Measurements from ENCODE around the gene MYRIP.
"Not testable (repeated sequence)": the region's sequence is repeated elsewhere in the genome, so short reads cannot be mapped to it uniquely, and the experiment has no call there.

MYRIP gene

DNA sequence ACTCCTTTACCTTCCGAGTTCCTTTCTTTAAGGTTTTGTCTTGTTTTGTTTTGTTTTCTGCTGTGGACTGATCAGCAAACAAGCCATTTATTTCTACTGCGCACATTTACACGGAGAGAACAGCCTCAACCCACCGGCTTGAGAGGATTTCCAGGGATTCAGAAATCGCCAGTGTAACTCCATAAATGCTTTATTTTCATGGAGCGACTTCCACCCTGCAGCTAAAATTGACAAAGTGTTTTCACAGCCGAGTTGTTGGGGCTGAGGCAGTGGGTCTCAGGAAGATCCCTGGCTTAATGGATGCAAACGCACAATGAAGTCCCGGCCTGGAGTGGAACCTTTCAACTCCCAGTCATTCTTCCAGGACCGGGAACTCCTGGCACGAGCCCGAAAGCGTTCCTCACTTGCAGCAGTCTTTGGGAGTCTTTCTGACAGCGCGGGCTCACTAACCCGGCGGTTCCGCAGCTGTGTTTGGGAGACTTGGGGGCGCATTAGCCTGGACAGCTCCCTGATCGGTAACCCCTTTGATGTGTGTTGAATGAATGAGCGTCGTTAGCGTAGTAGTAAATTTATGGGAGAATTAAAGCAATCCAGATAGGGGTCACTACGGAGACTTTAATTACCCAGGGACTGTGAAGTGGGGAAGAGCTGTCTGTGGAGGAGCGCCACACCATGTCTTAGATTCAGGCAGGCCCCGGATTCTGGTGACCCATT lies 785 bp upstream of the MYRIP start:
- no peak for DNase-seq

DNA sequence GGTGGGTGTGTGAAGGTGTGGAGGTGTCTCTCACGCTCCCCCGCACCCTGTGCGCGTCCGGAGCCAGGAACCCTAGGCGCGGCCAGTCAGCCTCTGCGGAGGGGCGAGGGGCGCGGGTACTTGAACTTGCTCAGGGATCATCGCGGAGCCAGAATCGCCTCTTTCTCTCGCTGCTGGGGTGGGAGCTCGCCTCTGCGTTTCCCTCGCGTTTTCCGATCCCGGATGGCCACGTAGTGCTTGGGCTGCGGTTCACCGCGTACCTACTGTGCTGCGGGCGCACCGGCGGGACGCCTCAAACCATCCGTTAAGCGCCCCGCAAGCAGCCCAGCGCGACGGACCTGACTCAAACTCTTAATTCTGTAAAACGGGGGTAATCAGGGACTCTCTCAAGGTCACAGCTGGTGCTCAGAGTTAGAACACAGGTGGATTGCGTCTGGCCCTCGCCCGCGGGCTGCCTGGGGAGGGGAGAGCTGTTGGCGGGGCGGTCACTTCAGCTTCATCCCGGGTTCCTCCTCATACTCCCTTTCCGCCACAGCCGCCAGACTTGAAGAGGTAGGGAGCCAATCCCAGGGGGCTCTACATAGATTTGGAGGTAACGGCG lies 686 bp downstream of the MYRIP start:
- no peak for DNase-seq

DNA sequence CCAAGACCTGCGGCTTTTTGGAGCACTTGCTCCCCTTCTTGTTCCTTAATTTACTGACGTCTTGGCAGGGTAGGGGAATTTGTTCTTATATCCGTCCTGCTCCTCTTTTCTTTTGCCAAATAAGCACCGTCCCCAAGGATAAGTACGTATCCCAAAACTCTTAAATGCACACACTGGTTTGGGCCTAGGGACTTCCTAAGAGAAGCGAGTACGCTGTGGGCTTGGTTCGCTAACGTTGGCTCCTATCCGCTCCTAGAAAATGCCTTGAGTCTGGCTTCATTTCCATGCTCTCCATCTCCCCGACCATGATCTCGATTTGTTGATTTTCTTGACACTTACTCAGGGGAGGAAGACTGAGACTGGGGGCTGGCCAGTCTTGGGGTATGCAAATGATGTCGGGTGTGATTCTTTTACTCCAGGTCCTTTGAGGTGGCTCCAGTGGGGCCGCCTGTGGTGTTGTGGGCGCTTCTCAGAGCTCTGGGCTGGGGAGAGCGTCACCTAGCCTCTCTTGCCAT lies 1.3 kb downstream of the MYRIP start:
- no peak for DNase-seq

DNA sequence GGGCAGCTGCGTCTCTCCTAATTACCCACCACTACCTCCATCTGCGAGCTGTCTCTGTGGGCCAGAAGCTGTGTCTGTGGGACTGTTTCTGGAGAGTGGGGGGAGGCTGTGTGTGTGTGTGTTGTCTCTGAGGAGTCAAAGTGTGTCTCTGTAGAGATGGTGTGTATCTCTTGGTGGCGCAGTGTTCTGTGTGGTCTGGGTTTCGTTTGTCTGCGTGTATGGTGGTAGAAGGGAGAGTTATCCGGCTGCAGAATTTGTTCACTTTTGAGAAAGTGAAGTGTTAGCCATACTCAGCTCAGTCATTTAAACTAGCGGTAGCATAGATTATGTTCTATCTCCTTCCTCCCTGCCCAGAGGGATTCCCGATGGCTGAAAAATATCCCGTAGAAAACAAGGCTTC lies 2.2 kb downstream of the MYRIP start:
- no peak for DNase-seq

DNA sequence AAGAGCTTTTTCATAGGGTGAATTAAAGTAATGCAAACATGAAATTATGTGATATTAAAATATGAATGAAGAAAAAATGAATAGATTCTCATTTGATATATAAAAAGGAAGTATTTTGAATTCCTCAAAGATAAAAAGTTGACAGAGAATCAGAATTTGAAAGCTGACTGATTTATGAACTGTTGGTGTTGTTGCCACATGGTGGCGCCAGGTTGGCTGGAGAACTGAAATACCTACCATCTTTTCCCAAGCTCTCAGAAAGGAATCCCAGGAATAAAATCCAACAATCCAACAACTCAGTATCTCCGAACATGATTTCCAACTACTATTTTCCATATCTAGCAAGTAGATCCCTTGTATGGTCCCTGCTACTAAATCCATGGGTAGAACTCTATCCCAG lies 3.1 kb downstream of the MYRIP start:
- no peak for DNase-seq

DNA sequence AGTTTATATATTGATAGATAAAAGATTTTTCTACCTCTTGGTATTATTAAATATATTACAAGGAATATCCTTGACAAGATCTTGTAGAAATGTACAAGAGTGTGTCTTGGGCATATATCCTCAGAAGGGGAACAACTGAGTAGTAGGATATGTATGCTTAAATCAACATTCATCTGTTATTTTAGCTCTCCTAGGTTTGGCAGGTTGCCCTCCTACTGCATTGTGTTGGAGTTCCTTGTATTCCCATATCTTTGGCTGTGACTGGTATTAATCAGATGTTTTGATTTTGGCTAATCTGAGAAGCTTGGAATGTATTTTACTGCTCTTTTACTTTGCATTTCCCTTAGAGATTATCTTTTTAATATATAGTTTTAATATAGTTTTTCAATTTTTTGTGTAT lies 4.6 kb downstream of the MYRIP start:
- DNase-seq: no peak

DNA sequence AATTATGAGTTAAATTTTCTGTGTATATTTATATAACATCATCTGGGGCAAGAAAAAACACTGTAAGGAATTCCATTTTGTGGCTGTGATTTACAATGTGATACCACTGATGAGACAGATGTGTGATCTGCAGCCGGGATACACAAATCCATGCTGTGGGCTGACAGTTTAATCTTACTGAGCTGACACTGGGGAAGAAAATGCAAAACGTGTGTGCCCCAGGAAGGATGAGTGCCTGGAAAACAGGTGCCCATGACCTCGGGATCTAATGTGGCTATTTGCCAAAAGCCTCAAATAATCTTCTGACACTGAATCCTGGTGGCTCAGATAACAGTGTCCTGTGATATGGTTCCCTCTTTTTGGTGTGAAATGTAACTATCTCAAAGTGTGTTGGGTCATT lies 10.5 kb downstream of the MYRIP start:
- DNase-seq: no peak

DNA sequence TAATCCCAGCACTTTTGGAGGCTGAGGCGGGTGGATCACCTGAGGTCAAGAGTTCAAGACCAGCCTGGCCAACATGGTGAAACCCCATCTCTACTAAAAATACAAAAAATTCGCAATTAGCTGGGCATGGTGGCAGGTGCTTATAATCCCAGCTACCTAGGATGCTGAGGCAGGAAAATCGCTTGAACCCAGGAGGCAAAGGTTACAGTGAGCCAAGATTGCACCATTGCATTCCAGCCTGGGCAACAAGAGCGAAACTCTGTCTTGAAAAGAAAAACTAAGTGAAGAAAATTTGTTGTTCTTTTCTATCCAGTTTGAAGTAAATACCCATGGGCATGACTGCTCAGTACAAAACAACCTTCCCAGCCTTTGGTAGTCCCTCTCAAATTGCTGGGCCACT lies 24.4 kb downstream of the MYRIP start:
- DNase-seq: not testable (repeated sequence)

DNA sequence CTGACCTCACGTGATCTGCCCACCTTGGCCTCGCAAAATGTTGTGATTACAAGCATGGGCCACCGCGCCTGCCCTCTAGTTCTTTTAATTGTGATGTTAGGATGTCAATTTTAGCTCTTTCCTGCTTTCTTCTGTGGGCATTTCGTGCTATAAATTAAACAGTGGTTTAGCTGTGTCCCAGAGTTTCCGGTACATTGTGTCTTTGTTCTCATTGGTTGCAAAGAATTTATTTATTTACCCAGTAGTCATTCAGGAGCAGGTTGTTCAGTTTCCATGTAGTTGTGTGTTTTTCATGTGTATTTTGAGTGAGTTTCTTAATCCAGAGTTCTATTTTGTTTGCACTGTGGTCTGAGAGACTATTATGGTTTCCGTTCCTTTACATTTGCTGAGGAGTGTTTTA lies 30.1 kb downstream of the MYRIP start:
- DNase-seq: no peak

DNA sequence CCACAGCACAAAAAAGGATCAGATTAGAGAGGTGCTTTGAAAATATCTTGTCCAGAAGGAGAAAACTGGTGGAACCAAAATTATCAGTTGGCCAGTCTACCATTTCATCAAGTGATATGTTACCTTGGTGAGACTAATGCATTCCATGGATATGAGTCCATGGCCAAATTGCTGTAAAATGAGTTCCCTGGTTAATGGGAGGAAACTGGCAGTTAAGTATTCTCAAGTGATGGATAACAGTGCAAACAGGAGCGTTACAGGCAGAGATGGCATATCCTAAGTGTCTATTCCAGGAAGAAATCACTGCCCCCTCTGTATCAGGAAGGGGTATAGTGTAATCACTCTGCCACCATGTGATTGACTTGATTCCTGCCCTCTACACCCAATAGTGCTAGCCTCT lies 34.0 kb downstream of the MYRIP start:
- DNase-seq: no peak

DNA sequence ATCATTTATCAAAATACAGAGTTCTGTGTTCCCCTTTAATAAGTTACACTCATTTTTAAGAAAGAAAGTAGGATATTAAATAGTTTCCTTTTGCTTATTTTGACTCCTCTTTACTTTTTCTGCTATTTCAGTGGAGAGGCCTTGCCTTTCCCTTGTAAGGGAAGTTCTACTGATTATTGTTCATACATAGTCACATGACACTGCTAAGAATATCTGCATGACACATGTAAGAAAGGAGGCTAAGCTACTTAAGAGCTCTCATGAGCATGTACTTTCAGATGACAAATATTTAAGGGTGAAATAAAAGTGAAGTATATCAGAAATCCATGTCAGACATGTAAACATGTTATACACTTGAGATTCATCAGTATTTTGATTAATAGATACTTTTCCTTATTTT lies 39.0 kb downstream of the MYRIP start:
- no peak for DNase-seq

DNA sequence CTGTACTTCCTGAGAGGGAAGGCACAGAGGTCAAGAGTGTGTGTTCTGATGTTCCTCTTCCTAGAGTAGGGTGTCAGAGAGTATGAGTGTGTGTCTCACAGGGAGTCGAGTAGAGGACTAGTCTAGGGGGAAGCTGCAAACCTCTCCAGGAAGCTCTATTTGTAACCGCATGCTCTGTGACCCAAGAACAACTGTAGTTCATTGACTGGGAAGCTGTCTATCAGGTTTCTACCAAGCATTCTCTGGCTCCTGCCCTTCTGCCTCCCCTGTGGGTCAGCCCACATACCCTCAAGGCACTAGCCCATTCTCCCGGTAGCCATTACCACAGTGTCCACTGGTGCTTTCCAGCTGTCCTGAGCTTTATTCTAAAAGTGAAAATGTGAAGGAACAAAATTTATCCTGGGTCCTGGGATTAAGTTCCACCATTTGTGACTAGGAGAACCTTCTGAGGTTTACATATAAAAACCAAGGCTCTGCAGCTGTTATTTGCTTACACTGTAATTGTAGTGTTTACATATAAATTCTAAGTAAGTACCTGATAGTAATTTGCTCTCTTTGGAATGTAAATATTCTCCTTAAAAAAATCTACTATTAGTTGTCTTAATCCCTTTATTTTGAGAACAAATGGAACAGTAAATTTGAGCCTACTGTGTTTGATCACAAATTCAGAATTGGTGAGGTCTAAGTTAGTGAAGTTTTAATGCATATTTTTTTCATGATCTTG lies 40.7 kb downstream of the MYRIP start:
- no peak for DNase-seq

DNA sequence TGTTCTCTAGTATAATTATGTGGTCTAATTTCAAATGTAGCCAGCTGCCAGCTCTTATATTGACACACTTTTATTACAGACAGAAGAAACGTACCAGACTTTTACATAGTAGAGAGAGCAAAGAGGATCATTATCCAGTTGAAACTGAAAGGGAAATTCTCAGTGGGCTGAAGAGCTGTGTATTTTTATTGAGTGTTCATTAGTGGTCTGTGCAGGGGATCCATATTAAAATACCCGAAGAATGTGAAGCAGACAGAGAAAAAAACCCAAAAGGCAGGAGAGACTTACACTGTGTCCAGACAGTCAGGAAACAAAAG lies 41.3 kb downstream of the MYRIP start:
- DNase-seq: no peak

DNA sequence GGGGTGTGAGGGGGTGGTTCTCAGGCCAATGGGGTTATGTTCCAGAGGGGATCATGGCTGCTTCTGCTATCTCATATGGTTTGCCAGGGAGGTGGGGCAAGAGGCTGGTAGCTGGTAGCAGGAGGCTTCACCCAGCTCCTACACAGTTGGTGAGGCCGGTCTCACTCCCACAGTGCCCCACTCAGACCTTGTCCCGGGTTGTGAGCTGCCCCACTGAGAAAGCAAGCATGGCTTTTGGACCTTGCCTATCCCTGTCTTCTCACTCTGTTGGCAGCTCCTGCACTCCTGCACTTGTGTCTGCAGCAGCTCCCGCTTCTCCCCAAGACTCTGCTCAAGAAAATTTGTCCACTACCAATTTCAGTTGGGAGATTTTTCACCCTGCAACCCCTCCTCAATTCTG lies 46.1 kb downstream of the MYRIP start:
- no peak for DNase-seq

DNA sequence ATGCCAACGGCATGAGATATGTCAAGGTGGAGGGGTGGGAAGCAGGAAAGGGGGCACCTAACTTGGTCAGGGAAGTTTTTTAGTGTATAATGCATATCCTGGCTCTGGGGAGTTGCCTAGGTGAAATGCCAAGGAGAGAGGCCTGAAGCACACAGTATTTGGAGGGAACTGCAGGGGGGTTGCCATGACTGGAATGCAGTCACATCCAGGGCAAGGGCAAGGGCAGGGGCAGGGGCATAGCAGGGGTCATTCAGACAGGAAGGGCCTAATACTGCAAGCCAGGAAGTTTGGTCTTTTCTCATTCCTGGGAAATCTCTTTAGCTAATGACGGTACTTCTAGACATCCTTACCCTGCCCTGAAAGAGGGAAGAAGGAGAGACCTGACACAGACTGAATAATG lies 60.5 kb downstream of the MYRIP start:
- no peak for DNase-seq

DNA sequence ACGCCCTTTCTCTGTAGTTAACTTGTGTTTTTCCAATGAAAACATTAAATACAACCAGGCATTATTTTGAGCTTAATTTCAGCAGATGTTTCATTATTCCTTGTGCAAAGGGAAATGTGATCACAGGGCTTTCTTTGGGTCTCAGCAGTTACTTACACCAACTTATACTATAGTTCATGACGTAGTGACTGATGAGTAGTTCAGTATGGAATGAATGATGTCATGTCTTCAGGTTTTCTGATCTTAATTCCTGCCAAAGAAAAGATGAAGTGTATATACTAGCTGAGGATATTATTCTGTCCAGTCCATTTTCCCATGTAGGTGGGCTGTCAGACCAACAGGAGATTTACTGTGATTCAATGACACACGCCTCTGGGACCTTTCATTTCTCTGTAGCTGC lies 61.3 kb downstream of the MYRIP start:
- no peak for DNase-seq

DNA sequence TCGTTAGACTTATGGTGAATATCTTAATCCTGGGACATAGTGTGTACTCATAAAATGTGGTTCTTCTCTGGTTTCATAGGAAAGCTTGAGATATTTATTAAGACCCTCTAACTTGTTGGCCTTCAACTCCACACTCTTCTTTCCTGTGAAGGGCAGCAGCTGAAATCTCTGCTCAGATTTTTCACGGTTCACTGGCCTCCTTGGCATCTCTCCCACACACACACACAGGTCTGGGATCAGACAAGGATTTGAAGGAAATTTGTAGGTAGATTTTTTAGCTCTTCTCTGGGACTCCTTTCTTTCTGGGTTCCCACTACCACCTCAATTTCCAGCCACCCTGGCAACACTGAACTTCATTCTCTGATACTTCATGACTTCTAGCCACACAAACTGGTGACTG lies 70.2 kb downstream of the MYRIP start:
- no peak for DNase-seq

DNA sequence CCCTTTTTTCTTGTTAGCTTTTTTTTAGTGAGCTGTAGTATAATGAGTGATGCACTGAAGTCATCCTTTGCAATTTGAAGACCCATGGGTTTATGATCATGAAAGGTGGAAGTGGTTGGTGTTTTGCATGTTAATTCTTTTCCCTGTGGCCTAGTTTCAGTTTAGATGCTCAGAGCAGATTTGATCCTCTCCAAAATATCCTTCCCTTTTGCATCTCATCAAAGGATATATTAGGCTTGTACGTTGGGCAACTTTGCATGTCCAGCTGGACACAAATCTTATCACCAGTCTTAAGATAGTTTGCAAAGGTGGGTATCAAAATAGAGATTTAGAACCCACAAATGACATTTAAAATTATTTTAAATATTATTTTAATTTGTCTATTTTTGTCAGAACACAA lies 72.7 kb downstream of the MYRIP start:
- no peak for DNase-seq

DNA sequence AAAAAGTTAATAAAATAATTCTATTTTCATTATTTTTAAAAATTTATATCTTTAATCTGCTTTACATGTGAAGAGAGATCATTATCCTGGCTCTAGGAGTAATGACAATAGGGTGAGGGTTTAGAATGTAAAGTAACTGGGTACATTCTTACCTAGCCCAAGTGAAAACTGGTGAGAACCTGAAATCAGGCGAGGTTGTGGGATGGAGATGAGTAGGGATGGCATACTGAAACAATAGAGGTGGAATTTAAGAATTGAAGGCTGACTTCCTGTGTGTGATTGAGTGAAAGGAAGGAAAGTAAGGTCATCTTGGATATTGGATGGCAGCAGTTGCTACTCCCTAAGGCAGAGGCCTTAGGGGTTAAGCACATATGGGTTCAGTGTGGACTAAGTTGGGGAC lies 82.7 kb downstream of the MYRIP start:
- DNase-seq: no peak

DNA sequence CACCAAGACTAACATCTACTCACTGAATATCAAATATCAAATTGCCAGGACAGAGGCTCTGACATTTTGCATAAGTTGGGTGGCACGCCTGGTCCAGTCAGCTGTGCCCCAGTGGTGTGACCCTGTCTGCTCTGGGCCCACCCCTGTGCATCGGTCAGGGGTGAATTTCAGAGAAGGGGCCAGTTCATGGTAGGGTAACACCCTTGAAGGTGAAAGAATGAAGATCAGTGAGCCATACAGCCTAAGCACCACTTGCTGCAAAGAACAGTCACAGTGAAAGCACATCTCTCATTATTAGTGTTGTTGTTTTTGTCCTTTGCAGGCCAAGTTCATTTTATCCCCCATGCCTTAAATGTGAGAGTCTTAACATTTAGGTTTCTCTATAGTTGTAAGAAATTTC lies 86.8 kb downstream of the MYRIP start:
- DNase-seq: no peak

DNA sequence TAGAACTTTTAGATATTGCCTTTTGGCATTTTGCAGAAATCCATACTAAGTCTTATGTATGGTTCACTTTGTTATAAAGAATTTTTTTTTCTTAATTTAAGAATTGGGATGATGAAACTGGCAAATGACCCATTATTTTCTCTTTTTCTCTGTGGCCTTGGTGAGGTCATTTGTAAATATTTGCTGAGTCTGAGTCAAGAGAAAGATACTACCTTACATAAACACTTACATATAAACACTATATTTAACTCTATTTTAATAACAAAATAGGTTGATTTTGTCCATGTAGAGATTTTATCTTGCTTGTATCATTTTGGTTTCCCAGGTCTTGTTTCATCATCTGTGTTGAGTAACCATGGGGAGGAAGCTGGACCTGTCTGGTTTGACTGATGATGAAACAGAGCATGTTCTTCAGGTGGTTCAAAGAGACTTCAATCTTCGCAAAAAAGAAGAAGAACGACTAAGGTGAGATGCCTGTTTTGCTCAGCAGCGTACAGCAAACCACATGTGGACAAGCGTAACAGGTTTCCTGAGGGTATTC lies 91.1 kb downstream of the MYRIP start:
- no peak for DNase-seq

DNA sequence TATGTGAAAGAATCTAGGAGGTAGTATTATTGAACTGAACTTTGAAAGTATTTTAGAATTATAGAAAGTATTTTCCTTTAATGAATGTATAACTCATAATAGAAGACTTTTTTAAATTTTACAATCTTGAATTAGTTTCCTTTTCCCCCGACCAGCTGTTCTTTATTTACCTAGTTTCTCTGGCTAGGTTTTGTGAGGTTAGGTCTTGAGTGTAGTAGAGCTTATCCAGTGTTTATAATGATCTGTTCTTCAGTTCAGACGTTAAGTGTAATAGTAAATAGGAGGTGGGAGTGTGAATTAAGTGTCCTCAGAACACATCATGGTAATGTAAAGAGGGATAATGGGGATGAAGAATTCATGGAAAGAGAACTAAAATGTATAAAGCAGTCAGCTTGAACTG lies 93.8 kb downstream of the MYRIP start:
- DNase-seq: no peak

DNA sequence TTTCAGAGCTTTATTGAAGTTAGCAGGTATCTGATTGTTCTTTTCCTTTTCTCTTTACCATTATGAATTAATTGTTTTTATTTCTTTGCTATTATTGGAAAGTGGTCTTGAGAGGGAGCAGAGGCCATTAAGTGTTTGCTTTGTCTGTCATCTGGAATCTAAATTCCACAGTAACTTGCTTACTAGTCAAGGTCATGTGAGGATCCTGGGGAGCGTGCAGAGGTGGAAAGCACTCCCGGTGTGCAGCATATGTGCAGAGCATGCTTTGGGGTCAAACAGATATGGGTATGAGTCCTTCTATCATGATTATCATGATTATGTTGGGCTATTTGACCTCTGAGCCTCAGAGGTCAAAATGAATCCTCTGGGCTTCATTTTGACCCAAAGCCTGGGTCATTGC lies 96.4 kb downstream of the MYRIP start:
- DNase-seq: no peak

DNA sequence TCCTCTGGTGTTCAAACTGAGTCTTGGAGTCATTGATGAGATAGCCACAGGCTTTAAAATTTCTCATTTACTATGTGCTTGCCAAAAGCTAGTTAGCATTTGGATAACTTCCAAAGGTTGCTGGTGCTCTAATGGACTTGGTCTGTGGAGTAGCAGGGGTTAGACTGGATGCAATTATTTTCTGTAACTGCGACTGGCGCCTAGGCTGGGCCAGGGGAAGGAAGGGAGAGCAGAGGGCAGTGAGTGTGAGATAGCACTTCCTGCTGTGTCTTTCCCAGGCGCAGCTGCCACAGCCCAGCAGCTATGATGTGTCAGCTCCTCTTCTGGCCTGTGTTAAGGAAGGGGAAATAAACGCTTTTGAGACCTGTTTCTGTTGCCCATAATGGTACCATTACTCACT lies 98.6 kb downstream of the MYRIP start:
- no peak for DNase-seq

All from activated effector memory CD4-positive, alpha-beta T cell treated with anti-CD3 and anti-CD28 coated beads, Interleukin-2, amount 50 U/mL, for 16 hours (primary cell).